Measurements from ENCODE around the gene SHISA7. TPM values are rescaled to one million over a fixed set of nuclear protein-coding genes. Genes with fewer than 3 reads are reported as not detected.

Gene SHISA7
- total and polyA plus RNA-seq, 2 experiments from 2014 or later, result not detected

DNA sequence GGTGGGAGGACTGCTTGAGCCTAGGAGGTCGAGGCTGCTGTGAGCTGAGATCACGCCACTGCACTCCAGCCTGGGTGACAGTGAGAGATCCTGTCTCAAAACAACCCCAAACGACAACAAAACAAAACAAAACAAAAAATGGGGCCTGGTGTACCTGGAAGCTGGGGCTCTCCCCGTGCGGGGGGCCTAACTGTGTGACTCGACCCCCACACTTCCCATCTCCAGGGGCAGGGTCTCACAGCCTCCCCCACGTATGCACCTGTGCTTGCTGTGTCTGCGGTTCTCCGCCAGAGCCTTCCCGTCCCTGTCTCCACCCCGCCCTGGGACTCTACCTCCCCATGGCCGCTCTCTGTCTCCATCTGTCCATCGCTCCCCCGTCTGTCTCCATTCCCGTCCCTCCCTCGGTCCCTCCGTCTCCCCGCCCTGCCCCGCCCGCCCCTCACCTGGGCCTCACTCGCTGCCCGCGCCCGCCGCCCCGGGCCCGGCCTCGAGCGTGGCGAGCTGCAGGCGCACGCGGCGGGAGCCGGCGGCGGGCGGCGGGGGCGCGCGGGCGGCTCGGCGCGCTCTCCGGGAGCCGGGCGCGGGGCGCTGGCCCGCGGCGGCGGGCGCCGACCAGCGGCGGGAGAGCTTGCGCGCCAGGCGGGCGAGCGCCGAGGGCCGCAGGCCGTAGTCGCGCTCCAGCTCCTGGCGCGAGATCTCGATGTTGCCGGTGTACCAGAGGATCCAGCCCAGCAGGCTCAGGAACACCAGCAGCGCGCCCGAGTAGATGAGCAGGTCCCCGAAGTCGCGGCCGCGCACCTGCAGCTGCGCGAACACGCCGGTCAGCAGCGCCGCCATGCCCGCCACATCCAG lies 59.6 kb downstream of the SHISA7 start:
- 5 to 6% methylated on average over 57 to 87 of the region's 88 CpGs for WGBS, 2 experiments (ENCODE audit: low coverage in 1 of 2, low lambda C conversion rate in 2 of 2, missing lambda C conversion rate in 2 of 2)
- no peak for TF ChIP-seq EZH2phosphoT487 (IDR thresholded peaks at IDR 0.05; ENCODE audit: insufficient read depth, low read depth)
- no peak for TF ChIP-seq EZH2 (IDR thresholded peaks at IDR 0.05; ENCODE audit: insufficient read depth, poor library complexity, severe bottlenecking)
- Histone ChIP-seq H3K9me3 (ENCODE audit: low read depth) (no peaks in the 10 kb centered on the region), H3K36me3 (ENCODE audit: low read depth) (peaks cover 16% of the 10 kb centered on the region; the same call in 1 of the 2 replicates), H3F3A (ENCODE audit: insufficient read depth) (peaks cover 4% of the 10 kb centered on the region; the same call in 1 of the 2 replicates), H3K4me3 (peak overlapping the region; percentile 94), H3K4me2 (ENCODE audit: unreplicated experiment) (peak overlapping the region; percentile 62), H3K9me2 (ENCODE audit: insufficient read depth) (no peaks in the 10 kb centered on the region), H4K20me1 (ENCODE audit: insufficient read depth) (peaks cover 12% of the 10 kb centered on the region; the same call in 1 of the 2 replicates), H3K27ac (no peak overlapping the region), H3K79me2 (ENCODE audit: insufficient read depth) (peaks cover 27% of the 10 kb centered on the region), H2AFZ (peak overlapping the region; percentile 91), H3K9ac (peak overlapping the region; percentile 47), H3K4me1 (ENCODE audit: insufficient read depth) (peaks cover 27% of the 10 kb centered on the region), H3K27me3 (replicated peaks; ENCODE audit: insufficient read depth) (no peaks in the 10 kb centered on the region)
- DNase-seq, result peak; percentile 86
- in situ Hi-C loops (cut with MboI), result no loop called here

DNA sequence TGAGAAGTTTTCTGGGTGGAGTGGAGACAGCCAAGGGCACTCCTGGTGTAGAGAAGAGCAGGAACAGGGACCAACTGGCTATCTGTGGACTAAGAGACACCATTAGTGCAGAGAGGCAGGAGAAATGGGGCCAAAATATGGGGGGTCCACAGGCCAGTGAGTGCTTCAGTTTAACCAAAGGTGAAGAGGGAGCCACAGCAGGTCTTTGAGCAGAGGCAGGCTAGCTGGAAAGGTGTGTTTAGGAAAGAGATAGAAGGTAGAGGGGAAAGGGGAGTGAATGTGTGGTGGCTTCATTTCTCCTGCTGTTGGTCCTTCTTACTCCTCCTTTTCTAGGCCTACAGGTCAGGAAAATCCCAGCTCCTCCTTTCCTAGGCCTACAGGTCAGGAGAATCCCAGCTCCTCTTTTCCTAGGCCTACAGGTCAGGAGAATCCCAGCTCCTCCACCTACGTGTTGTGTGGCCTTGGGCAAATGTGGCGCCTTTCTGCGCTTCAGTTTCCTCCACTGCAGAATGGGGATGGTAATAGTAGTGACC lies 60.5 kb downstream of the SHISA7 start:
- H3K27ac ChIP-seq, result no peak overlapping the region
- in situ Hi-C loops (cut with MboI), result no loop called here
- peaks cover 9% of the 10 kb centered on the region; the same call in 1 of the 2 replicates for H4K20me1 ChIP-seq (ENCODE audit: insufficient read depth)
- no peak for DNase-seq
- H3F3A ChIP-seq (ENCODE audit: insufficient read depth), result no peaks in the 10 kb centered on the region
- H3K36me3 ChIP-seq (ENCODE audit: low read depth), result peaks cover 9% of the 10 kb centered on the region; the same call in 1 of the 2 replicates
- H3K9me2 ChIP-seq (ENCODE audit: insufficient read depth), result no peaks in the 10 kb centered on the region
- TF ChIP-seq EZH2 (IDR thresholded peaks at IDR 0.05; ENCODE audit: insufficient read depth, poor library complexity, severe bottlenecking) (no peak), EZH2phosphoT487 (IDR thresholded peaks at IDR 0.05; ENCODE audit: insufficient read depth, low read depth) (no peak)
- no peaks in the 10 kb centered on the region for H3K27me3 ChIP-seq (replicated peaks; ENCODE audit: insufficient read depth)
- WGBS, 2 experiments (ENCODE audit: low coverage in 1 of 2, low lambda C conversion rate in 2 of 2, missing lambda C conversion rate in 2 of 2), result 100% methylated on average over 3 of the region's 3 CpGs
- H3K4me1 ChIP-seq (ENCODE audit: insufficient read depth), result peaks cover 18% of the 10 kb centered on the region
- no peaks in the 10 kb centered on the region for H3K9me3 ChIP-seq (ENCODE audit: low read depth)
- no peak overlapping the region for H2AFZ ChIP-seq
- H3K4me2 ChIP-seq (ENCODE audit: unreplicated experiment), result no peak overlapping the region
- H3K4me3 ChIP-seq, result no peak overlapping the region
- H3K79me2 ChIP-seq (ENCODE audit: insufficient read depth), result peaks cover 18% of the 10 kb centered on the region
- no peak overlapping the region for H3K9ac ChIP-seq

DNA sequence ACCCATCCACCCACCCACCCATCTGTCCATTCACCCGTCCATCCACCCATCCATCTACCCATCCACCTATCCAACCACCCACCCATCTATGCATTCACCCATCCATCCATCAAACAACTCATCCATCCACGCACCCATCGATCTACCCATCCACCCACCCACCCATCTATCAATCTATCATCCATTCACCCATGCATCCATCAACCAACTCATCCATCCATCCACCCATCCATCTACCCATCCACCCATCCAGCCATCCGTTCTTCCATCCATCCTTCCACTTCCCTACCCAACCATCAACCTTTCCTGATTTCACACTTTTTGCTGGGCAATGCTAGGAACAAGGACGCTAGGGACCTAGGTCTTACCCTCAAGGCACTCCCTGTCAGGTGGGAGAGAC lies 61.1 kb downstream of the SHISA7 start:
- peaks cover 4% of the 10 kb centered on the region; the same call in 1 of the 2 replicates for H3K36me3 ChIP-seq (ENCODE audit: low read depth)
- H3K4me3 ChIP-seq, result no peak overlapping the region
- TF ChIP-seq EZH2phosphoT487 (IDR thresholded peaks at IDR 0.05; ENCODE audit: insufficient read depth, low read depth) (no peak), EZH2 (IDR thresholded peaks at IDR 0.05; ENCODE audit: insufficient read depth, poor library complexity, severe bottlenecking) (no peak)
- H3K9me2 ChIP-seq (ENCODE audit: insufficient read depth), result no peaks in the 10 kb centered on the region
- no peak for DNase-seq
- no peak overlapping the region for H3K4me2 ChIP-seq (ENCODE audit: unreplicated experiment)
- H2AFZ ChIP-seq, result no peak overlapping the region
- peaks cover 12% of the 10 kb centered on the region for H3K79me2 ChIP-seq (ENCODE audit: insufficient read depth)
- no peak overlapping the region for H3K27ac ChIP-seq
- no peak overlapping the region for H3K9ac ChIP-seq
- H3K27me3 ChIP-seq (replicated peaks; ENCODE audit: insufficient read depth), result no peaks in the 10 kb centered on the region
- peaks cover 13% of the 10 kb centered on the region for H3K4me1 ChIP-seq (ENCODE audit: insufficient read depth)
- WGBS, 2 experiments (ENCODE audit: low coverage in 1 of 2, low lambda C conversion rate in 2 of 2, missing lambda C conversion rate in 2 of 2), result 93 to 96% methylated on average over 4 to 5 of the region's 5 CpGs
- H3F3A ChIP-seq (ENCODE audit: insufficient read depth), result no peaks in the 10 kb centered on the region
- H4K20me1 ChIP-seq (ENCODE audit: insufficient read depth), result peaks cover 4% of the 10 kb centered on the region; the same call in 1 of the 2 replicates
- H3K9me3 ChIP-seq (ENCODE audit: low read depth), result no peaks in the 10 kb centered on the region
- in situ Hi-C loops (cut with MboI), result no loop called here

DNA sequence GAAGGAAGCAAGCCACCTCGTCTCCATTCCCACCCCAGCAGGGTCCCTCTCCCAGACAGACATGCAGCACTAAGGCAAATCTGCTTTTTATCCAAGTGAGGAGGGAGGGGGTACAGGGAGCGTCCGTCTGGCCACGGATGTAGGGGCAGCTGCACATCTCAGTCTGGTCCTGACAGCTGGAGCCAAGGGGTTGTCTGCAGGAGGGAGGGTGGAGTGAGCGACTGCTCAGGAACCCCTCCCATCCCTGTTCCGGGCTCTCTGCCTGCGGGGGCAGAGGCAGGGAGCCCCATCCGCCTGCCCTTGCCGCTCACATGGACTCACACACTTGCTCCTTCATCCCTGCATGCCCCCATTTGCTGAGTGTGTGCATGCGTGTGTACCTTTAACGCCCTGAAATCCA lies 63.9 kb downstream of the SHISA7 start:
- Histone ChIP-seq H3K27ac (no peak overlapping the region), H3K9me2 (ENCODE audit: insufficient read depth) (no peaks in the 10 kb centered on the region), H3K9me3 (ENCODE audit: low read depth) (no peaks in the 10 kb centered on the region), H3K4me1 (ENCODE audit: insufficient read depth) (peaks cover 9% of the 10 kb centered on the region), H4K20me1 (ENCODE audit: insufficient read depth) (no peaks in the 10 kb centered on the region), H3K4me3 (no peak overlapping the region), H3K79me2 (ENCODE audit: insufficient read depth) (no peaks in the 10 kb centered on the region), H2AFZ (no peak overlapping the region), H3K36me3 (ENCODE audit: low read depth) (no peaks in the 10 kb centered on the region), H3K9ac (no peak overlapping the region), H3K4me2 (ENCODE audit: unreplicated experiment) (no peak overlapping the region), H3F3A (ENCODE audit: insufficient read depth) (no peaks in the 10 kb centered on the region), H3K27me3 (replicated peaks; ENCODE audit: insufficient read depth) (no peaks in the 10 kb centered on the region)
- DNase-seq, result no peak
- in situ Hi-C loops (cut with MboI), result no loop called here
- TF ChIP-seq EZH2 (IDR thresholded peaks at IDR 0.05; ENCODE audit: insufficient read depth, poor library complexity, severe bottlenecking), result no peak
- no peak for TF ChIP-seq EZH2phosphoT487 (IDR thresholded peaks at IDR 0.05; ENCODE audit: insufficient read depth, low read depth)
- 66% methylated on average over 10 of the region's 11 CpGs for WGBS, 2 experiments (ENCODE audit: low coverage in 1 of 2, low lambda C conversion rate in 2 of 2, missing lambda C conversion rate in 2 of 2)

Other genes starting within 250 kb of the SHISA7 start
Only the 30 nearest of the 31 such genes appear.
- gene TMEM86B, start 214.5 kb downstream of the SHISA7 start, total RNA-seq (2014; rRNA removed; shearing (Covaris generic)), result 0.63 and 2.4 TPM in 2 replicates
- gene TMEM86B, start 214.5 kb downstream of the SHISA7 start, polyA plus RNA-seq (2016; fragmentation: Nextera tagmentation; extraction: Ambion mirVana), result 0.41 and 0.46 TPM in 2 replicates
- 36.2 and 36.9 TPM in 2 replicates for gene PPP6R1, start 184.3 kb downstream of the SHISA7 start, total RNA-seq (2014; rRNA removed; shearing (Covaris generic))
- gene PPP6R1, start 184.3 kb downstream of the SHISA7 start, polyA plus RNA-seq (2016; fragmentation: Nextera tagmentation; extraction: Ambion mirVana), result 9.7 and 12.1 TPM in 2 replicates
- 31.9 and 42.5 TPM in 2 replicates for gene HSPBP1, start 163.2 kb downstream of the SHISA7 start, total RNA-seq (2014; rRNA removed; shearing (Covaris generic))
- 60.2 and 62.5 TPM in 2 replicates for gene HSPBP1, start 163.2 kb downstream of the SHISA7 start, polyA plus RNA-seq (2016; fragmentation: Nextera tagmentation; extraction: Ambion mirVana)
- gene BRSK1, start 159.3 kb downstream of the SHISA7 start, total RNA-seq (2014; rRNA removed; shearing (Covaris generic)), result 1.9 and 11.9 TPM in 2 replicates
- gene BRSK1, start 159.3 kb downstream of the SHISA7 start, polyA plus RNA-seq (2016; fragmentation: Nextera tagmentation; extraction: Ambion mirVana), result 0.39 and 0.55 TPM in 2 replicates
- gene TMEM150B, start 118.0 kb downstream of the SHISA7 start, total RNA-seq (2014; rRNA removed; shearing (Covaris generic)), result not detected in 2 replicates
- gene TMEM150B, start 118.0 kb downstream of the SHISA7 start, polyA plus RNA-seq (2016; fragmentation: Nextera tagmentation; extraction: Ambion mirVana), result not detected in 2 replicates
- gene KMT5C, start 103.4 kb downstream of the SHISA7 start, total RNA-seq (2014; rRNA removed; shearing (Covaris generic)), result 8.1 and 8.6 TPM in 2 replicates
- 1.9 and 2.7 TPM in 2 replicates for gene KMT5C, start 103.4 kb downstream of the SHISA7 start, polyA plus RNA-seq (2016; fragmentation: Nextera tagmentation; extraction: Ambion mirVana)
- gene COX6B2, start 88.6 kb downstream of the SHISA7 start, total RNA-seq (2014; rRNA removed; shearing (Covaris generic)), result not detected in 2 replicates
- gene COX6B2, start 88.6 kb downstream of the SHISA7 start, polyA plus RNA-seq (2016; fragmentation: Nextera tagmentation; extraction: Ambion mirVana), result not detected in 2 replicates
- gene GARIN5B, start 80.0 kb downstream of the SHISA7 start, total RNA-seq (2014; rRNA removed; shearing (Covaris generic)), result not detected in 2 replicates
- gene GARIN5B, start 80.0 kb downstream of the SHISA7 start, polyA plus RNA-seq (2016; fragmentation: Nextera tagmentation; extraction: Ambion mirVana), result not detected in 2 replicates
- gene IL11, start 72.8 kb downstream of the SHISA7 start, total RNA-seq (2014; rRNA removed; shearing (Covaris generic)), result 12.8 and 28.7 TPM in 2 replicates
- gene IL11, start 72.8 kb downstream of the SHISA7 start, polyA plus RNA-seq (2016; fragmentation: Nextera tagmentation; extraction: Ambion mirVana), result 6.7 and 6.9 TPM in 2 replicates
- gene TMEM190, start 66.5 kb downstream of the SHISA7 start, total RNA-seq (2014; rRNA removed; shearing (Covaris generic)), result not detected in 2 replicates
- 0.47 TPM in 1 of 2 replicates, not detected in the other for gene TMEM190, start 66.5 kb downstream of the SHISA7 start, polyA plus RNA-seq (2016; fragmentation: Nextera tagmentation; extraction: Ambion mirVana)
- 0.97 and 1.8 TPM in 2 replicates for gene TMEM238, start 59.0 kb downstream of the SHISA7 start, total RNA-seq (2014; rRNA removed; shearing (Covaris generic))
- not detected in 2 replicates for gene TMEM238, start 59.0 kb downstream of the SHISA7 start, polyA plus RNA-seq (2016; fragmentation: Nextera tagmentation; extraction: Ambion mirVana)
- gene RPL28, start 57.4 kb downstream of the SHISA7 start, total RNA-seq (2014; rRNA removed; shearing (Covaris generic)), result 300 and 875 TPM in 2 replicates
- gene RPL28, start 57.4 kb downstream of the SHISA7 start, polyA plus RNA-seq (2016; fragmentation: Nextera tagmentation; extraction: Ambion mirVana), result 530 and 536 TPM in 2 replicates
- 54.4 and 82.2 TPM in 2 replicates for gene UBE2S, start 35.5 kb downstream of the SHISA7 start, total RNA-seq (2014; rRNA removed; shearing (Covaris generic))
- gene UBE2S, start 35.5 kb downstream of the SHISA7 start, polyA plus RNA-seq (2016; fragmentation: Nextera tagmentation; extraction: Ambion mirVana), result 106 and 107 TPM in 2 replicates
- 103 and 116 TPM in 2 replicates for gene ISOC2, start 18.3 kb upstream of the SHISA7 start, total RNA-seq (2014; rRNA removed; shearing (Covaris generic))
- gene ISOC2, start 18.3 kb upstream of the SHISA7 start, polyA plus RNA-seq (2016; fragmentation: Nextera tagmentation; extraction: Ambion mirVana), result 34.0 and 35.3 TPM in 2 replicates
- not detected in 2 replicates for gene C19orf85, start 21.5 kb upstream of the SHISA7 start, total RNA-seq (2014; rRNA removed; shearing (Covaris generic))
- not detected in 2 replicates for gene C19orf85, start 21.5 kb upstream of the SHISA7 start, polyA plus RNA-seq (2016; fragmentation: Nextera tagmentation; extraction: Ambion mirVana)
- 1.7 and 4.3 TPM in 2 replicates for gene ZNF628, start 33.3 kb upstream of the SHISA7 start, total RNA-seq (2014; rRNA removed; shearing (Covaris generic))
- 1.1 TPM in 2 replicates for gene ZNF628, start 33.3 kb upstream of the SHISA7 start, polyA plus RNA-seq (2016; fragmentation: Nextera tagmentation; extraction: Ambion mirVana)
- 13.4 and 13.9 TPM in 2 replicates for gene NAT14, start 41.9 kb upstream of the SHISA7 start, total RNA-seq (2014; rRNA removed; shearing (Covaris generic))
- 11.1 and 12.0 TPM in 2 replicates for gene NAT14, start 41.9 kb upstream of the SHISA7 start, polyA plus RNA-seq (2016; fragmentation: Nextera tagmentation; extraction: Ambion mirVana)
- 12.6 and 14.4 TPM in 2 replicates for gene SSC5D, start 45.1 kb upstream of the SHISA7 start, total RNA-seq (2014; rRNA removed; shearing (Covaris generic))
- gene SSC5D, start 45.1 kb upstream of the SHISA7 start, polyA plus RNA-seq (2016; fragmentation: Nextera tagmentation; extraction: Ambion mirVana), result 9.8 and 10.0 TPM in 2 replicates
- not detected in 2 replicates for gene SBK2, start 93.8 kb upstream of the SHISA7 start, total RNA-seq (2014; rRNA removed; shearing (Covaris generic))
- gene SBK2, start 93.8 kb upstream of the SHISA7 start, polyA plus RNA-seq (2016; fragmentation: Nextera tagmentation; extraction: Ambion mirVana), result not detected in 2 replicates
- not detected in 2 replicates for gene SBK3, start 102.2 kb upstream of the SHISA7 start, total RNA-seq (2014; rRNA removed; shearing (Covaris generic))
- gene SBK3, start 102.2 kb upstream of the SHISA7 start, polyA plus RNA-seq (2016; fragmentation: Nextera tagmentation; extraction: Ambion mirVana), result not detected in 2 replicates
- 7.1 and 7.9 TPM in 2 replicates for gene ZNF579, start 137.5 kb upstream of the SHISA7 start, total RNA-seq (2014; rRNA removed; shearing (Covaris generic))
- 1.7 and 1.8 TPM in 2 replicates for gene ZNF579, start 137.5 kb upstream of the SHISA7 start, polyA plus RNA-seq (2016; fragmentation: Nextera tagmentation; extraction: Ambion mirVana)
- gene FIZ1, start 156.2 kb upstream of the SHISA7 start, total RNA-seq (2014; rRNA removed; shearing (Covaris generic)), result 3.4 and 5.6 TPM in 2 replicates
- 2.3 TPM in 2 replicates for gene FIZ1, start 156.2 kb upstream of the SHISA7 start, polyA plus RNA-seq (2016; fragmentation: Nextera tagmentation; extraction: Ambion mirVana)
- 9.9 and 17.8 TPM in 2 replicates for gene ZNF524, start 157.0 kb upstream of the SHISA7 start, total RNA-seq (2014; rRNA removed; shearing (Covaris generic))
- gene ZNF524, start 157.0 kb upstream of the SHISA7 start, polyA plus RNA-seq (2016; fragmentation: Nextera tagmentation; extraction: Ambion mirVana), result 16.2 and 18.2 TPM in 2 replicates
- 1.3 and 1.5 TPM in 2 replicates for gene ZNF865, start 162.3 kb upstream of the SHISA7 start, total RNA-seq (2014; rRNA removed; shearing (Covaris generic))
- gene ZNF865, start 162.3 kb upstream of the SHISA7 start, polyA plus RNA-seq (2016; fragmentation: Nextera tagmentation; extraction: Ambion mirVana), result 0.21 and 0.51 TPM in 2 replicates
- 3.0 and 4.2 TPM in 2 replicates for gene ZNF784, start 181.3 kb upstream of the SHISA7 start, total RNA-seq (2014; rRNA removed; shearing (Covaris generic))
- 1.2 and 1.3 TPM in 2 replicates for gene ZNF784, start 181.3 kb upstream of the SHISA7 start, polyA plus RNA-seq (2016; fragmentation: Nextera tagmentation; extraction: Ambion mirVana)
- 7.0 and 11.7 TPM in 2 replicates for gene ZNF580, start 197.7 kb upstream of the SHISA7 start, total RNA-seq (2014; rRNA removed; shearing (Covaris generic))
- gene ZNF580, start 197.7 kb upstream of the SHISA7 start, polyA plus RNA-seq (2016; fragmentation: Nextera tagmentation; extraction: Ambion mirVana), result 43.1 and 44.0 TPM in 2 replicates
- 8.5 and 12.1 TPM in 2 replicates for gene ZNF581, start 200.3 kb upstream of the SHISA7 start, total RNA-seq (2014; rRNA removed; shearing (Covaris generic))
- 17.6 and 20.6 TPM in 2 replicates for gene ZNF581, start 200.3 kb upstream of the SHISA7 start, polyA plus RNA-seq (2016; fragmentation: Nextera tagmentation; extraction: Ambion mirVana)
- 11.3 and 12.0 TPM in 2 replicates for gene CCDC106, start 204.9 kb upstream of the SHISA7 start, total RNA-seq (2014; rRNA removed; shearing (Covaris generic))
- gene CCDC106, start 204.9 kb upstream of the SHISA7 start, polyA plus RNA-seq (2016; fragmentation: Nextera tagmentation; extraction: Ambion mirVana), result 15.2 and 15.3 TPM in 2 replicates
- 128 and 150 TPM in 2 replicates for gene U2AF2, start 211.7 kb upstream of the SHISA7 start, total RNA-seq (2014; rRNA removed; shearing (Covaris generic))
- gene U2AF2, start 211.7 kb upstream of the SHISA7 start, polyA plus RNA-seq (2016; fragmentation: Nextera tagmentation; extraction: Ambion mirVana), result 19.3 and 22.4 TPM in 2 replicates
- gene EPN1, start 231.9 kb upstream of the SHISA7 start, total RNA-seq (2014; rRNA removed; shearing (Covaris generic)), result 82.2 and 103 TPM in 2 replicates
- gene EPN1, start 231.9 kb upstream of the SHISA7 start, polyA plus RNA-seq (2016; fragmentation: Nextera tagmentation; extraction: Ambion mirVana), result 48.8 and 53.1 TPM in 2 replicates